NOMO-1 (cell line): Measurements from ENCODE around the gene TEAD1.

Experiments
- DNase-seq, 2 experiments: peaks; one replicate each; lab custom pipeline; 2025; ENCODE audit not compliant: unreplicated experiment in 2 of 2; lab: John Stamatoyannopoulos, UW

The TEAD1 gene

DNA sequence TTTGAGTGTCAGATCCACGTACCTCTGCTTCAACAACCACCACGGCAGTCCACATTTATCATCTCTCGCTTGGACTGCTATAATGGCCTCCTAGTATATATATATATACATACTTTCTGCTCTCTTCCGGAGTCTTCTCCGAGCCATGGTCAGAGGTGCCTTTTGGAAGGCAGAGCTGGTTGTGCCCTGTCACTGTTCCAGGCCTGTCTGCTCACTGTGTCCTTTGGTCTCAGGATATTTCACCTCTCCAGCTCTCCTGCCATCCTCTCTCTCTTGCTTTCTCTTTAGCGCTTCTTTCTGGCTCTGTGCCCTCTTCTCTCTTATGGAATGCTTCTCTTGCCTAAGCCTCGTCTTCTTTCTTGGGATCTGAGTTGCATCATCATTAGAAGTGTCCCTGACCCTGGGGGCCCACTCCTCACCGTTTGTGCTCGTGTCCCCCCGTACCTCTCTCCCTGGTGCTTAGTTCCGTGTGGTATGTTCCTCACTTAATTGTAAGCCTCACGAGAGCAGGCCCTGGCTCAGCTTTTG lies 248.8 kb downstream of the TEAD1 start:
- DNase-seq = no peak

DNA sequence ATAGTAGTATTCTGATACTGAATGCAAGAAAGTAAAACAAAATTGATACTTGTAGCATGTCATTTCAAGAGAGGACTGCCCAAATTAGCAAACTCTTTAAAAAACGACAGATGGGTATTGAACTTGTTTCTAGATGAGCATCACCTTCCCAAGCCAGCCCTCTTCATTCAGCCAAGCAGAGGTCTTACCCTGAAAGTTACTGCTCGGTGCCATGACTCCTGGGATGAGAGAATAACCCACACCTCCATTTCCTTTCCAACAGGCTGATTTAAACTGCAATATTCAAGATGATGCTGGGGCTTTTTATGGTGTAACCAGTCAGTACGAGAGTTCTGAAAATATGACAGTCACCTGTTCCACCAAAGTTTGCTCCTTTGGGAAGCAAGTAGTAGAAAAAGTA lies 250.4 kb downstream of the TEAD1 start:
- no peak for DNase-seq

- DNase-seq = no peak
These were observed 251.3 kb downstream of the TEAD1 start for GRCh38 chr11:12925520-12925919.

DNA sequence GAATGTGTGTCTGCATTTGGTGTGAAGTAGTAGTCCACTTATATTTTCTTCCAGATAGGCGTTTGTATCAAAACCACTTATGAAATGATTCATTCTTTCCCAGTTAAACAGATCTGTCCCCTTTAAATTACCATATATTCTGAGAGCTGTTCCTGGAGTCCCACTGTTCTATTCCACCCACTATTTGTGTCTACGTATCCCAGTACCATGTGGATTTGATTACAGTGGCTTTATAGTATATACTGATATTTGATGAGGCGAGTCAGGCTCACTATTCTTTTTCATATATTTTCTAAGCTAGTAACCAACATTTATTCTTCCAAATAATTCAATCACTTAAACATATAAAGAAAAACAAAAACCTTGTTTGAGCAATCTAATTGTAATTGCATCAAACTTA lies 253.0 kb downstream of the TEAD1 start:
- no peak for DNase-seq

- DNase-seq = no peak
These were observed 253.7 kb downstream of the TEAD1 start for GRCh38 chr11:12927886-12928285.

- no peak for DNase-seq
These were observed 256.6 kb downstream of the TEAD1 start for GRCh38 chr11:12930850-12931249.

- no peak for DNase-seq
These were observed 258.3 kb downstream of the TEAD1 start for GRCh38 chr11:12932485-12932884.

- no peak for DNase-seq
These were observed 262.0 kb downstream of the TEAD1 start for GRCh38 chr11:12936200-12936599.

DNA sequence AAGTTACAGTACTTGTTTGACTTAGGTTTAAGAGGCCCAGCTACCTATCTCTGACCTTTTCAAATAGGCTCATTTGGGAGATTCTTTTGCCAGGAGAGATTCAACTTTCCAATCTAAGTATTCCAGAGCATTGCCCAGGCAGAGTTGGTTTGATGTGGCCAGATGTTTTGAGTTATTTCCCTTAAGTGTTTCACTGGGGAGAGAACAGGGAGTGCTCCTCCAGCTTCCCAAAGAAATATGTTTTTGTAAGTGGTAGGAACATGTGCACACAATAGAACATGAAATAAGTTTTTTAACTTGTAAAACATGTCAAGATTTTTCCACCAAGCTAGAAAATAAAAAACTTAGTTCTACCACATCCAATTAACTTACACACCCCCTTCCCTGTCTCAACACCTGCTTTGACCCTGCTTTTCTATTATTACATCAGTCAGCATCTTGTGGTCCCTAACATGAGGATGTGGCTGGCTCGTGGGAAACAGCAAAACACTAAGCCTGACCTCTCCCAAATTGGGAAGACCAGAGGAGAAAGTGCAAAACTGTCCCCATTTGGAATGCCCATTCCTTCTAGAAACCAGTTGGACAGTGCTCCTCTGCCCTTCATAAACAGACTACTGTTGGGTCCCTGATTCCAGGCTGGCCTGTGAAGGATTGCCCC lies 264.5 kb downstream of the TEAD1 start:
- DNase-seq = no peak

GRCh38 chr11:12941671-12942070 lies 267.4 kb downstream of the TEAD1 start:
- no peak for DNase-seq

DNA sequence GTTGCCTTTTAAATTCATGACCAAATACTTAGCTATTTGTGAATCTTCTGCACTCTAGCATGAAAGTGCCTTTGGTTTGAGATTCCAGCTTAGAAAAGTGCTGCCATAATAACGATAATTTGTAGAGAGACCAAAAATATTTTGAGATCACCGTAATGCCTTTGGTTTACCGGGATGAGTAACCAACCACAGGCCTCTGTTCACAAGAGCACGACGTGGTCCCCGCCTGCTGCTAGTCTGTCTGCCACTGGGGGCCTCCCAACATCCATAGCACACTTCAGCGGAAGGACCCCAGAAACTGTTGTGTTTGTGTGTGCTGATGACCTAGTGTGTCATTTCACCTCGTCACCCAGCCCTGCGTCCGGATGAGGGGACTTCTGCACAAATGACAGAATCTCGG lies 267.9 kb downstream of the TEAD1 start:
- no peak for DNase-seq

- no peak for DNase-seq
These were observed 269.1 kb downstream of the TEAD1 start for GRCh38 chr11:12943311-12943710.

GRCh38 chr11:12944889-12945288 lies 270.7 kb downstream of the TEAD1 start:
- DNase-seq = no peak

DNA sequence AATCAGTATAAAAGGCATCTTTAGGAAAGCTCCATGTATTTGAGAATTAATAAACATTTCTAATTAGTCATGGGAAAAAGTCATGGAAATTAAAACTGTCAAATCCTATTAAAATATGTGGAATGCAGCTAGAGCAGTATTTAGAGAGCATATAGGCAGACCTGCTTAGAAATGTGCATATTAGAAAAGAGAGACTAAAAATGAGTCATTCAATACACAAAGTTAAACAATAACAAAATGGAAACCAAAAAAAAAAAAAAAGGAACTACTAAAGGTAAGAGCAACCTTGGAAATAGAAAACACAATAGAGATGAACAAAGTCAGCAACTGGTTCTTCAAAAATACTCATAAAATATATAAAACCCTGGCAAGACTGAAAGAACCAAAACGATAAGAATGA lies 275.2 kb downstream of the TEAD1 start:
- DNase-seq = no peak

DNA sequence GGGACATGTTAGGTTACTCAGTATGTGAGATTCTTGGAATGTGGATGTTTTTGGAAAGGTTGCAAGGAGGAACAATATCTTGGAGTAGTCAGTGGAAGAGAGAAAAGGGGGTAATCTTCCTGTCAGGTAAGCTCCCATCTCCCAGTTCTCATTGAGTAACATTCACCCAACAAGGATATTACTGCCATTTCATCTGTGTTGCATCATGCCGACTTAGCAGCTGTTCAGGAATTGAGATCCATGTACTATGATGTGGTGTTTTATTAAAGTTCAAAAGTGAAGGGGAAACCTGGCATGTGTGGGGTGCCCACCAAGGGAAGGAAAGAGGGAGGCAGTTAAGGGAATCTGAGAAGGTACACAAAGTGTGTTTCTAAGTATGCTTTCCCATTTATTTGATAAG lies 276.4 kb downstream of the TEAD1 start:
- DNase-seq = no peak

DNA sequence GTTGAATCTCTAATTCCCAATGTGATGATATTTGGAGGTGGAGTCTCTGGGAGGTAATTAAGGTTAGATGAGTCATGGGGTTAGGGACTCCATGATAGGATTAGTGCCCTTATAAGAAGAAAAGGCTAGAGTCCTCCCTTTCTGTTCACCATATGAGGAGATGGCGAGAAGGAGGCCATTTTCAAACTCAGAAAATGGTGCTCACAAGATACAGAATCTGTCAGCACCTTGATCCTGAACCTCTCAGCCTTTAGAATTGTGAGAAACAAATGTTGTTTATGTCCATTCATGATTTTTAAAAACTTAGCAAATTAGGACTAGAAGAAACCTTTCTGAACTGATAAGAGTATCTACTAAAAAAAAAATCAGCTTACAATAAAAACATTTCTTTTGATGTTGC lies 277.2 kb downstream of the TEAD1 start:
- DNase-seq = no peak

GRCh38 chr11:12952094-12952493 lies 277.9 kb downstream of the TEAD1 start:
- no peak for DNase-seq

GRCh38 chr11:12958986-12959385 lies 284.8 kb downstream of the TEAD1 start:
- DNase-seq = no peak

DNA sequence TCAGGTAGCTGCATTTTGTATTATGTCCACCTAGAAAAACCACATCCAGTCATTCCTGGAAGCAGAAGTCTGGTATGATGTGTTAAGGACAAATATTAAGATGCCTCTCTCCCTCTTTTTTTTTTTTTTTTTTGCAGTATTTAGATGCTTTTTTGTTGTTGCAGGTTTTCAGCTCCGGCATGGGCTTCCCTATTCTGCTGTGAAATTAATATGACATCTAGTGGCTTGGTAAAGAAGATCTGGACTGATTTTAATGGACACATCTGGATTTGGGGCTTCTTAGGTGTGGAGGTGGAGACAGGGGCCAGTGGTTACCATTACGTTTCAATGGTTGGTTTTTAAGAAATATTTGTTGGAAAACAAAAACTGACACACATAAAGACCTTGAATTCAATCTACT lies 287.4 kb downstream of the TEAD1 start:
- no peak for DNase-seq

DNA sequence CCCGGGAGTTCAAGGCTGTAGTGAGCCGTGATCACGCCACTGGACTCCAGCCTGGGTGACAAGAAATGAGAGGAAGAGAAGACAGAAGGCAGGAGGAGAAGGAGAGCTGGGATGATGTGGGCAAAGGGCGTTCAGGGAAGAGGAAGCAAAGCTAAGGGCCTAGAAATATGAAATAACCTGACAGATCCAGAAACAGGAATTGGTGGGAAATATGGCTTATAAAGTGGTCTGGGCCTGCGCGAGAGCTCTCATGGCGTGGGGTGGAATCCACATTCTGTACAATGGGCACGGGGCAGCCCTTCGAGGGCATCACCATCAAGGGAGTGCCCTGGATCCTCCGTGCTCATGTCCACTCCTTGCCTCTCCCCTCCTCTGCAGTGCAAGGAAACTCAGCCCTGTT lies 288.1 kb downstream of the TEAD1 start:
- peak; percentile 5 to 10 for DNase-seq

- DNase-seq = no peak
These were observed 288.8 kb downstream of the TEAD1 start for GRCh38 chr11:12963051-12963450.

- peak; percentile 7 to 16 for DNase-seq
These were observed 289.7 kb downstream of the TEAD1 start for GRCh38 chr11:12963792-12964536.
